Body of pancreas (tissue), 4 donors: Measurements from ENCODE around the gene GALNT12. TPM values are rescaled to one million over a fixed set of nuclear protein-coding genes. Genes with fewer than 3 reads are reported as not detected.

Source experiments
- ATAC-seq: fragments of 150-250 bp; one replicate; pipeline ENCODE4 v1.9.1; 2016
- DNase-seq, 4 donors: peaks; one replicate each; pipeline ENCODE4 v3.0.0-alpha.2; 2019
- H3K27ac ChIP-seq, 4 donors: fragments of 200-600 bp; sonication (generic); 1 replicate in 3 of 4; 2 replicates in 1 of 4; pipeline versions ENCODE4 v1.5.1 to v1.6.1; 2016 to 2019; ENCODE audit warnings: mild to moderate bottlenecking in 1 of 4, mixed read lengths in 1 of 4, moderate library complexity in 1 of 4
- H3K27me3 ChIP-seq, 2 donors: fragments of 200-600 bp; sonication (generic); one replicate each; pipeline ENCODE4 v1.6.0; 2016; ENCODE audit warnings: mild to moderate bottlenecking in 1 of 2
- H3K36me3 ChIP-seq, 2 donors: fragments of 200-600 bp; sonication (generic); replicated peaks in 1 of 2; 2 replicates each; pipeline ENCODE4 v1.5.1; 2016; ENCODE audit warnings: low read depth in 2 of 2; ENCODE audit not compliant: insufficient read depth in 1 of 2
- H3K4me1 ChIP-seq: fragments of 200-600 bp; sonication (generic); one replicate; pipeline ENCODE4 v1.6.0; 2016
- H3K4me3 ChIP-seq, 2 donors: fragments of 200-600 bp; sonication (generic); 1 replicate in 1 of 2; 2 replicates in 1 of 2; pipeline ENCODE4 v1.5.1; 2016 to 2019
- H3K9me3 ChIP-seq, 3 donors: fragments of 200-600 bp; sonication (generic); 1 replicate in 2 of 3; 2 replicates in 1 of 3; pipeline ENCODE4 v1.5.1; 2016
- POLR2A ChIP-seq, 3 donors: fragments of 450-650 bp; IDR thresholded peaks; one replicate each; pipeline ENCODE4 v1.6.1; 2016; ENCODE audit warnings: antibody characterized with exemption in 3 of 3, mild to moderate bottlenecking in 2 of 3
- WGBS, 2 donors: methylation state at CpG; one replicate each; pipeline ENCODE4 v1.1.5; 2017; 5-methylcytosine and 5-hydroxymethylcytosine counted together
- intact Hi-C: fragments of 100-400 bp; cut with DNase I; formaldehyde crosslinking; loops from one replicate; pipeline ENCODE4 v1.15.1; 2023
- total RNA-seq, 2 donors: library from RNA; depleted of rRNA; stranded (reverse); fragments of >200 nt; gene quantifications; one replicate each; pipeline ENCODE4 v1.1.0, GENCODE V29; 2016
- TF ChIP-seq, protein P1 (sequence below), 7 experiments: fragments of 450-650 bp in 4 of 7; fragments of 200-600 bp in 3 of 7; sonication (generic) in 3 of 7; IDR thresholded peaks; one replicate each; pipeline ENCODE4 v1.5.1; 2016 to 2019; ENCODE audit warnings: antibody characterized with exemption in 7 of 7

Gene GALNT12
- total RNA-seq, 2 donors from 2014 or later: 13.0 to 53.1 TPM

DNA sequence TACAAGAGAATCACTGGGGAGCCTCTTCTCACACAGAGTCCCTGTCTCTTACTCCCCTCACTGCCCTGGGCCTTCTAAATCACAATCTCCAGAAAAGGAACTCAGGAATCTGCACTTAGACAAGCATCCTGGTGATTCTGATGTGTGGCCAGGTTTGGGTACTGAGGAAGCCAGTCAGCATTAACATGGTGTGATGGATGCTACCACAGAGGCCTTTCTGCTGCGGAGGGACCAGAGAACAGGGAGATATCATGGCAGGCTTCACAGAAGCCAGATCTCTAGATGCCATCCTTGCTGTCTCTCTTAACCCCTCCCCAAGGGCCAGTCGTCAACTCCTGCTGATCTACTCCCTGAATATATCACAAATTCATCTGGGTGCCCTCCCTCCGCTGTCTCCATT is 12.7 kb upstream of the GALNT12 start:
- intact Hi-C loops: no loop called here
- peaks cover 33% of the 10 kb centered on the region for H3K4me1 ChIP-seq
- ATAC-seq (no peak), DNase-seq (no peak)
- H3K4me3 ChIP-seq: no peak overlapping the region
- H3K27ac ChIP-seq: no peak overlapping the region
- WGBS, 2 donors: 85 to 86% methylated on average over 3 of the region's 3 CpGs
- no peaks in the 10 kb centered on the region for H3K9me3 ChIP-seq
- H3K27me3 ChIP-seq: no peaks in the 10 kb centered on the region
- no peak for TF ChIP-seq POLR2A (IDR thresholded peaks at IDR 0.05)
- TF ChIP-seq, protein P1, sequence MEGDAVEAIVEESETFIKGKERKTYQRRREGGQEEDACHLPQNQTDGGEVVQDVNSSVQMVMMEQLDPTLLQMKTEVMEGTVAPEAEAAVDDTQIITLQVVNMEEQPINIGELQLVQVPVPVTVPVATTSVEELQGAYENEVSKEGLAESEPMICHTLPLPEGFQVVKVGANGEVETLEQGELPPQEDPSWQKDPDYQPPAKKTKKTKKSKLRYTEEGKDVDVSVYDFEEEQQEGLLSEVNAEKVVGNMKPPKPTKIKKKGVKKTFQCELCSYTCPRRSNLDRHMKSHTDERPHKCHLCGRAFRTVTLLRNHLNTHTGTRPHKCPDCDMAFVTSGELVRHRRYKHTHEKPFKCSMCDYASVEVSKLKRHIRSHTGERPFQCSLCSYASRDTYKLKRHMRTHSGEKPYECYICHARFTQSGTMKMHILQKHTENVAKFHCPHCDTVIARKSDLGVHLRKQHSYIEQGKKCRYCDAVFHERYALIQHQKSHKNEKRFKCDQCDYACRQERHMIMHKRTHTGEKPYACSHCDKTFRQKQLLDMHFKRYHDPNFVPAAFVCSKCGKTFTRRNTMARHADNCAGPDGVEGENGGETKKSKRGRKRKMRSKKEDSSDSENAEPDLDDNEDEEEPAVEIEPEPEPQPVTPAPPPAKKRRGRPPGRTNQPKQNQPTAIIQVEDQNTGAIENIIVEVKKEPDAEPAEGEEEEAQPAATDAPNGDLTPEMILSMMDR (IDR thresholded peaks at IDR 0.05): no peak
- H3K36me3 ChIP-seq: peaks cover 0 to under 1% of the 10 kb centered on the region in 2 donors

DNA sequence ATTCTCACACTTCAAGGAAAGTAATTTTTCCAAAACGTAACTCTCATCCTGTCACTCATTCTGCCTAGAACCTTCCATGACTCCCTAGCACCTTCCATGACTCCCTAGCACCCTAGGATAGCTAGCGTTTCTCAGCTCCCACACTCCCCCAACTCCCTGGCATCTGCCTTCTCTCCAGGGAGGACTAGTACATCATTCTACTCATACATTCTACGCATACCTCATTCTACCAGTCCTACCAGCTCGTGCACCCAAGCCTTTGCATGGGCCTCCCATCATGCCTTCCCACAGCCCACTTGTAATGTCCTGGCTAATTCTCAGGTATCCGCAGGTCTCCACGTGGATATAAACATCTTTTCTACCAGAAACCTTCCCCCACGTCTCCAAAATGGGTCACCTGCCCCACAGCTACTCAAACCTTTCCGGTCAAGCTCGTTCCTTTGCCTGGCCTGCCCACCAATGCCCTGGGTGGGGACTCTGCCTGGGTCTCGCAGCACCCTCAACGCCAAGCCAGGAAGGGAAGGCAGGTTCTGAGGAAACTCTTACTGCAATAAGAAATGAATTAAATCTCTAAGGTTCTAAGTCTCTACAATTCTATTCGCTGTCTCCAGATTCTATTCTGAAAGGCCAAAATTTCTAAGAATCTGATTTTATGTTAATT is 12.0 kb upstream of the GALNT12 start:
- Histone ChIP-seq H3K9me3 (no peaks in the 10 kb centered on the region), H3K36me3 (no peaks in the 10 kb centered on the region), H3K4me3 (peak overlapping the region in 1 of 2 donors; percentile 35), H3K27ac (peak overlapping the region in 2 of 4 donors; percentile 44 to 55), H3K4me1 (peaks cover 33% of the 10 kb centered on the region), H3K27me3 (no peaks in the 10 kb centered on the region)
- WGBS, 2 donors: 39% methylated on average over 12 of the region's 12 CpGs
- TF ChIP-seq, protein P1 (IDR thresholded peaks at IDR 0.05): no peak
- TF ChIP-seq POLR2A (IDR thresholded peaks at IDR 0.05): no peak
- intact Hi-C loops: no loop called here
- DNase-seq: no peak
- ATAC-seq: no peak

DNA sequence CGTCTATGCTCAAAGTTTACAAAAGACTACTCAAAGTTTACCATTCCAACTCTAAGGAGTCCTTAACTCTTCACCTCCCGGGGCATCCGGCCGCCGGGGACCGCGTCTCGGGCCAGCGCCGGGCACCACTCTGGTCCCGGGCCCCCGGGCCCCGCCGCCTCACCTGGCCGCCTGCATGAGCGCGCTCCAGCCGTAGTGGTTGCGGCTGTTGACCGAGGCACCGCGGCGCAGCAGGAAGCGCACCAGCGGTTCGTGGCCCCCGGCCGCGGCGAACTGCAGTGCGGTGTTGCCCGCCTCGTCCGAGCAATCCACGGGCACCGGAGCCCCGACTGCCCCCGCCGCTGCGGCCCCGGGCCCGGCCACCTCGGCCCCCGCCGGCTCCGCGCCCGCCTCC is 11.5 kb upstream of the GALNT12 start:
- peaks cover 28% of the 10 kb centered on the region for H3K4me1 ChIP-seq
- H3K36me3 ChIP-seq: no peaks in the 10 kb centered on the region
- H3K4me3 ChIP-seq: peak overlapping the region in 1 of 2 donors; percentile 35
- WGBS, 2 donors: 0% methylated on average over 2 to 26 of the region's 48 CpGs
- no peaks in the 10 kb centered on the region for H3K9me3 ChIP-seq
- no peaks in the 10 kb centered on the region for H3K27me3 ChIP-seq
- ATAC-seq: peak; percentile 49
- TF ChIP-seq POLR2A (IDR thresholded peaks at IDR 0.05): no peak
- TF ChIP-seq, protein P1 (IDR thresholded peaks at IDR 0.05): no peak
- peak overlapping the region; percentile 44 to 59 (median 50) for H3K27ac ChIP-seq
- DNase-seq: peak in 3 of 4 donors; percentile 43 to 60 (median 50)
- intact Hi-C loops: no loop called here

DNA sequence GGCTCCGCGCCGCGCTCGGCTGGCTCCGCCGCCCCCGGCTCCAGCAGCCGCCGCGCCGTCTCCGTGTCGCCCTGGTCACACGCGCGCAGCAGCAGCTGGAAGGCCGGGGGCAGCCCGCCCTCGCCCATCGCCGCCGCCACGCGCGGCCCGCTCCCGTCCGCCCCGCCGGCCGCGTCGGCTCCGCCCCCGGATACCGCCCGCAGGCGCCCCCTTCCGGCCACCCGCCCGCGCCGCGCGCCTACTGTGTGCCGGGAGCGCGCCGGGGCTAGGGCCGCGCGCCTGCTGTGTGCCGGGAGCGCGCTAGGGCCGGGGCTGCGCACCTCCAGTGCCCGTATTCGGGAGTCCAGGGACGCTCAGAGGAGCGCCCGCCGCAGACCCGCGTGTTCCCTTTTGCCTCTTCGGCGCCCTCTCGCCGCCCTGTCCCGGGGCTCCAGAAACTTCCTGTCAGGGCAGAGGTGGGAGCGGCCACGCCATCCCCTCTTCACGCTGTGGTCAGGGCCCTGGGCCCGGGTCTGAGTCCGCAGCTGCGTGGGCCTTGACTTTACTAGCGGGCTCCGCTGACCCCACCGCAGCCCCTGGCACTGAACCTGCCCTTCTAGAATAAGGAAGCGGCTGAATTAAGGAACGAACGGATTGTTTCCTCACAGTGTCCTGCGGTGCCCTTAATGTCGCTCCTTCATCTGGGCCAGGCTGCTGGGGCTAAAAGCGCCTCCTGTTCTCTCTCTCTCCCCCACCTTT is 10.9 kb upstream of the GALNT12 start, which contains the start of gene ANKS6:
ANKS6 (minus strand) TSS at position 192 of the 738 bp plus-strand sequence; CDS start at position 128, 64 bp downstream.
- Histone ChIP-seq H3K4me3 (peak within 1 kb of the TSS; percentile 5 to 35), H3K27ac (peak within 1 kb of the TSS; percentile 51 to 79 (median 62)), H3K4me1 (peaks cover 22% of the 10 kb centered on the region), H3K36me3 (no peaks in the 10 kb centered on the region), H3K27me3 (no peaks in the 10 kb centered on the region), H3K9me3 (no peaks in the 10 kb centered on the region)
- intact Hi-C loops: no loop called here
- WGBS, 2 donors: 10 to 25% methylated on average over 11 to 26 of the region's 86 CpGs
- ATAC-seq (peak; percentile 96), DNase-seq (peak; percentile 80 to 90 (median 86))
- peak; percentile 53 to 86 (median 80) for TF ChIP-seq POLR2A (IDR thresholded peaks at IDR 0.05)
- TF ChIP-seq, protein P1 (IDR thresholded peaks at IDR 0.05): peak in 6 of 7 experiments; percentile 21 to 96 (median 65)
